Small intestine (tissue), 7 donors: ENCODE results near the gene ZNF197. TPM values are rescaled to one million over a fixed set of nuclear protein-coding genes. Genes with fewer than 3 reads are reported as not detected.
"Not testable (repeated sequence)": the region's sequence is repeated elsewhere in the genome, so short reads cannot be mapped to it uniquely, and the experiment has no call there.

Experiments used
- DNase-seq, 2 donors: peaks; one replicate each; pipeline versions ENCODE4 v3.0.0 to v3.0.0-alpha.2; 2013
- FAIRE-seq: peaks from 2 replicates; lab custom pipeline; 2012; peaks lifted over from hg19 to GRCh38; lab: Jason Lieb, UNC
- H3K27ac ChIP-seq, 3 donors: one replicate each; pipeline ENCODE4 v1.5.1; 2013; ENCODE audit warnings: low read length in 2 of 3, mild to moderate bottlenecking in 2 of 3, control low read depth in 1 of 3, inconsistent platforms in 1 of 3, low read depth in 1 of 3, moderate library complexity in 1 of 3
- H3K27me3 ChIP-seq, 3 donors: one replicate each; pipeline ENCODE4 v1.6.1; 2013; ENCODE audit warnings: low read length in 3 of 3, inconsistent platforms in 1 of 3; ENCODE audit not compliant: control insufficient read depth in 3 of 3, insufficient read depth in 3 of 3
- H3K36me3 ChIP-seq, 3 donors: one replicate each; pipeline ENCODE4 v1.6.1; 2013; ENCODE audit warnings: low read length in 3 of 3, inconsistent platforms in 1 of 3, low read depth in 1 of 3, mild to moderate bottlenecking in 1 of 3, moderate library complexity in 1 of 3; ENCODE audit not compliant: control insufficient read depth in 3 of 3, insufficient read depth in 2 of 3
- H3K4me1 ChIP-seq, 3 donors: one replicate each; pipeline ENCODE4 v1.6.1; 2013; ENCODE audit warnings: low read length in 2 of 3, inconsistent platforms in 1 of 3, low read depth in 1 of 3, mild to moderate bottlenecking in 1 of 3, moderate library complexity in 1 of 3; ENCODE audit not compliant: control insufficient read depth in 3 of 3, insufficient read depth in 2 of 3
- H3K4me3 ChIP-seq, 3 donors: one replicate each; pipeline ENCODE4 v1.5.1; 2013; ENCODE audit warnings: low read length in 3 of 3, control low read depth in 1 of 3, inconsistent platforms in 1 of 3, low read depth in 1 of 3, mild to moderate bottlenecking in 1 of 3, moderate library complexity in 1 of 3
- H3K9me3 ChIP-seq, 2 donors: one replicate each; pipeline ENCODE4 v1.6.1; 2013; ENCODE audit warnings: low read depth in 1 of 2, low read length in 1 of 2; ENCODE audit not compliant: control insufficient read depth in 2 of 2, insufficient read depth in 1 of 2
- WGBS, 3 donors: extraction: QIAGEN DNeasy Blood & Tissue Kit; methylation state at CpG; one replicate each; pipeline ENCODE4 v1.1.7; 2013; 5-methylcytosine and 5-hydroxymethylcytosine counted together
- polyA plus RNA-seq, 4 donors: library from polyadenylated mRNA; stranded (reverse) in 3 of 4; unstranded in 1 of 4; fragments of 200-250 nt in 3 of 4; fragments of 120-200 nt in 1 of 4; gene quantifications; one replicate each; pipeline versions ENCODE4 v1.2.1 to v1.2.3, GENCODE V29; 2013
- donor health status: healthy with polysubstance abuse.
- donor health status: control.
- donor health status: control.
- donor health status: Bipolar disorder and iron deficiency.
- donor health status: healthy.

ZNF197 gene
- polyA plus RNA-seq, 4 donors, result 5.7 to 23.0 (median 7.6) TPM

- H3K4me1 ChIP-seq, result no peaks in the 10 kb centered on the region
- H3K36me3 ChIP-seq, result no peaks in the 10 kb centered on the region
- no peaks in the 10 kb centered on the region for H3K9me3 ChIP-seq
- WGBS, 3 donors, result 86 to 96% (median 96%) methylated on average over 4 of the region's 4 CpGs
- FAIRE-seq (no peak), DNase-seq (no peak)
- H3K27ac ChIP-seq, result no peak overlapping the region
- no peak overlapping the region for H3K4me3 ChIP-seq
- H3K27me3 ChIP-seq, result no peaks in the 10 kb centered on the region
Measured at GRCh38 chr3:44666346-44666745, 41.5 kb downstream of the ZNF197 start.

DNA sequence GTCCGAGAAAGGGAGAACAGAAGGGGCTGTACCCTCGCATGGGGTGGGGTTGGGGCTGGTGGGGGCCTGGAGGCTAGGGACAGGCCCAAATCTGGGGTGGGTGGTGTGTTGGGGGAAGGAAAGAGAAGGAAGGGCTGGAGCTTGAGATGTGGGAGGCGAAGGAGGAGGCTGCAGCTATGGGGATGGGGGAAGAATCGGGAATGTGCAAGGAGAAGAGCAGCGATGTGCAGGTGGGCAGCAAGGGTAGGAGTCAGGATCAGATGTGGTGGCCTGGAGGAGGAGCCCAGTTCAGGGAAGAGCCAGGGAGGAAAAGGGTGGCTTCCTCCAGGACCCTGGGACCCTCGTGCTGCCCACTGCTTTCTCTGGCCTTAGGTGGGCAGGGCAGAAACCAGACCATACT lies 44.9 kb downstream of the ZNF197 start:
- no peak overlapping the region for H3K27ac ChIP-seq
- peaks cover 0 to 8% of the 10 kb centered on the region in 2 donors for H3K9me3 ChIP-seq
- 84 to 89% (median 89%) methylated on average over 6 of the region's 6 CpGs for WGBS, 3 donors
- DNase-seq (no peak), FAIRE-seq (no peak)
- H3K27me3 ChIP-seq, result no peaks in the 10 kb centered on the region
- H3K4me3 ChIP-seq, result no peak overlapping the region
- no peaks in the 10 kb centered on the region for H3K36me3 ChIP-seq
- no peaks in the 10 kb centered on the region for H3K4me1 ChIP-seq

DNA sequence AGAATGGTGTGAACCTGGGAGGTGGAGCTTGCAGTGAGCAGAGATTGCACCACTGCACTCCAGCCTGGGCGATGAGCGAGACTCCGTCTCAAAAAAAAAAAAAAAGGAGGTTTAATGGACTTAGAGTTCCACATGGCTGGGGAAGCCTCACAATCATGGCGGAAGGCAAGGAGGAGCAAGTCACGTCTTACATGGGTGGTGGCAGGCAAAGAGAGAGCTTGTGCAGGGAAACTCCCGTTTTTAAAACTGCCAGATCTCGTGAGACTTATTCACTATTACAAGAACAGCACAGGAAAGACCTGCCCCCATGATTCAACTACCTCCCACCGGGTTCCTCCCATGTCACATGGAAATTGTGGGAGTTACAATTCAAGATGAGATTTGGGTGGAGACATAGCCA lies 48.6 kb downstream of the ZNF197 start:
- WGBS, 3 donors, result 85 to 93% (median 91%) methylated on average over 8 of the region's 8 CpGs
- peaks cover 0 to 12% of the 10 kb centered on the region in 2 donors for H3K9me3 ChIP-seq
- FAIRE-seq, result not testable (repeated sequence)

DNA sequence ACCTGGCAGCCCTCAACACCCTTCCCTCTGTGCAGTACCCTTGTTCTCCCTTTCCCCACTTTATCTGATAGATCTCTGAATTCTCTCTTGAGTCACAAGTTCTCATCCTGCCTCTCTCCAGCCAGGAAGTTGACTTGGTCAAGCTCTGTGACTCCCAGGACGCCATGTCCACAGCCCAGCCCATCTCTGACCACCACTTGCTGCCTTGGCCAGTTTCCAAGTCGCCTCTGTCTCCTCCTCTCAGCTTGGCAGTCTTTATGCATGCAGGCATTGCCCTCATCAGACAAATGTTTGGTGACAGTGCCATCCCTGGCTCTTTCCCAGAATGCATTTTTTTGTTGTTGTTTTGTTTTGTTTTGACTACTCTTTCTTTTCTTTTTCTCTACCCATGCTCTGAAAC lies 49.4 kb downstream of the ZNF197 start:
- peaks cover 0 to 15% of the 10 kb centered on the region in 2 donors for H3K9me3 ChIP-seq
- H3K27ac ChIP-seq, result no peak overlapping the region
- no peaks in the 10 kb centered on the region for H3K27me3 ChIP-seq
- no peak for DNase-seq
- peaks cover 0 to 6% (median 0%) of the 10 kb centered on the region in 3 donors for H3K36me3 ChIP-seq
- WGBS, 3 donors, result 57 to 64% (median 58%) methylated on average over 2 of the region's 2 CpGs
- no peaks in the 10 kb centered on the region for H3K4me1 ChIP-seq
- no peak for FAIRE-seq
- no peak overlapping the region for H3K4me3 ChIP-seq

More for the DNA sequence above, 48.6 kb downstream of the ZNF197 start:
- H3K27ac ChIP-seq, H3K4me1 ChIP-seq, H3K27me3 ChIP-seq, H3K36me3 ChIP-seq, DNase-seq, H3K4me3 ChIP-seq: not testable (repeated sequence)

DNA sequence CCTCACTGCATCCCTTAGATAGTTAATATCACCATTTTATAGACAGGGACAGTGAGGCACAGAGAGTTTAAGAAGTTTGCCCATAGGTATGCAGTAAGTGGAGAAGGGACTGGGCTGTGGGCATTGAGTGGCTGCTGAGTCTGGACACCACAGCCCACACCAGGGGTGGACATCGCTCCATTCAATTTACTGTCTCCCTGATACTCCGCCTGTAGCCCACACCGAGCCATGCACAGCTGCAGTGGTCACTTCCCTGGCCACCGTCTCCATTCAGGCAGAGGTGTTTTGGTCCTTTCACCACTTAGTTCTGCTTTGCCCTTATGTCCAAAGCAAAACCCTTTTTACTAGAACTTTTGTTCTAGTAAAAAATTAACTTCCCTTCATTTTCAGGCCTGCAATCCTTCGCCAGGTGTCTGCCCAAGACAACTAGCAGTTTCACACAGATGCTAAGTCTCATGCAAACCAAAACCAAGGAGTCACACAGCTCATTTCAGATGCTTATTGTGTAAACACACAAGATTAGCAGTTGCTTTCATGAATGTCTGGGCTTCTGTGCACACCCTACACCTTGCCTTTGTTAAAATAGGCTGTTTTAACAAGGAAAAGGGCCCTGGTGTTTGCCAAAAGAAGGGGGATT lies 53.8 kb downstream of the ZNF197 start:
- DNase-seq, result no peak
- Histone ChIP-seq H3K9me3 (peaks cover 0 to 32% of the 10 kb centered on the region in 2 donors), H3K27me3 (no peaks in the 10 kb centered on the region), H3K4me3 (no peak overlapping the region), H3K4me1 (no peaks in the 10 kb centered on the region), H3K36me3 (peaks cover 0 to 6% (median 0%) of the 10 kb centered on the region in 3 donors), H3K27ac (no peak overlapping the region)
- FAIRE-seq, result no peak
- 91 to 92% (median 92%) methylated on average over 5 of the region's 5 CpGs for WGBS, 3 donors

DNA sequence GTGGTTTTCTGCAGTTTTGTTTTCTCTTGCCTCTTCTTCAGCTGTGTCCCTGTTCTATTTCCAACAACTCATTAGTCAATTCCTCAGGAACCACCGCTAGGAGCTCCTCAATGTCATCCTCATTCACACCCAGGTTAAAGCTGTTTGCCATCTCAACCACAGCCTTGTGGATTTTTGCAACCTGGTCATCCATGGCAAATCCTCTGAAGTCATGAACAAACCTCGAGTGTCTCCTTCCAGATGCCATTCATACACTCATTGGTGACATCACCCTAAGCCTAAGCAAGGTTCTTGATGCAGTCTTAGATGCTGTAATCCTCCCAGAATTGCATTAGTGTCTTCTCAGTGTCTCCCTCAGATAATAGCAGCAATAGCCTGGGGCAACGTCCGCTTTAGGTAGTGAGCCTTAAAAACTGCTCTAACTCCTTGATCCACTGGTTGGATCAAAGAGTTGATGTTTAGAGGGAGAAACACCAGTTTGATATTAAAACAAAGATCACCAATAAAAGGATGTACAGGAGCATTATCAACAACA lies 56.2 kb downstream of the ZNF197 start:
- Histone ChIP-seq H3K27ac (no peak overlapping the region), H3K36me3 (no peaks in the 10 kb centered on the region), H3K9me3 (peaks cover 0 to 36% of the 10 kb centered on the region in 2 donors), H3K4me3 (no peak overlapping the region), H3K27me3 (no peaks in the 10 kb centered on the region), H3K4me1 (no peaks in the 10 kb centered on the region)
- DNase-seq (no peak), FAIRE-seq (no peak)
- WGBS, 3 donors, result 92 to 97% (median 93%) methylated on average over 4 of the region's 4 CpGs

DNA sequence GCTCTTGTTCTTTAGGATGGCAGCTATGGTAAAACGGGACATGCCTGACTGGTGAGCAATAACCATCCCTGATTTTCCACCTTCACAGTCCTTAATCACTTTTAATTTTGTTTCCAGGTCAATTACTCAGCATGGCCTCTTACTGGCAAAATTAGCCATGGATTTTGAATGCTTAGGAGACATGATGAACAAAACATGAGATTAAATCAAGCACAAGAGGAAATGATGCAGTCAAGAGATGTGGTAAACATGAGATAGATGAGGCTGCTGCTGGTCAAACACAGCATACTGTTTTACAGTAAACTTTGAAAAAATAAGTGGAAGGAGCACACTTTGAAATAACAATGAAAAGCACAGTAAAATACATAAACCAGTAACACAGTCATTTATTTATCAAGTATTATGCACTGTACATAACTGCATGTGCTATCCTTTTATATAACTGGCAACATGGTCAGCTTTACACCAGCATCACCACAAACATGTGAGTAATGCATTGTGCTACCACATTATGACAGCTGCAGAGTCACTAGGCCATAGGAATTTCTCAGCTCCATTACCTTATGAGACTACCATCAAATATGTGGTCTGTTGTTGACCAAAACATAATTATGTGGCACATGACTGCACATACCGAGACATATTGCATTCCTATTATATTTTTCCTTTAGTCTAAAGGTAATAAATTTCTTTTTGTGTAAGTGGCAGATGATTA lies 57.5 kb downstream of the ZNF197 start:
- no peak for DNase-seq
- H3K27me3 ChIP-seq, result no peaks in the 10 kb centered on the region
- H3K27ac ChIP-seq, result no peak overlapping the region
- H3K4me1 ChIP-seq, result no peaks in the 10 kb centered on the region
- no peak overlapping the region for H3K4me3 ChIP-seq
- no peak for FAIRE-seq
- WGBS, 3 donors, result 87 to 91% (median 88%) methylated on average over 2 of the region's 2 CpGs
- peaks cover 0 to 39% of the 10 kb centered on the region in 2 donors for H3K9me3 ChIP-seq
- H3K36me3 ChIP-seq, result no peaks in the 10 kb centered on the region

DNA sequence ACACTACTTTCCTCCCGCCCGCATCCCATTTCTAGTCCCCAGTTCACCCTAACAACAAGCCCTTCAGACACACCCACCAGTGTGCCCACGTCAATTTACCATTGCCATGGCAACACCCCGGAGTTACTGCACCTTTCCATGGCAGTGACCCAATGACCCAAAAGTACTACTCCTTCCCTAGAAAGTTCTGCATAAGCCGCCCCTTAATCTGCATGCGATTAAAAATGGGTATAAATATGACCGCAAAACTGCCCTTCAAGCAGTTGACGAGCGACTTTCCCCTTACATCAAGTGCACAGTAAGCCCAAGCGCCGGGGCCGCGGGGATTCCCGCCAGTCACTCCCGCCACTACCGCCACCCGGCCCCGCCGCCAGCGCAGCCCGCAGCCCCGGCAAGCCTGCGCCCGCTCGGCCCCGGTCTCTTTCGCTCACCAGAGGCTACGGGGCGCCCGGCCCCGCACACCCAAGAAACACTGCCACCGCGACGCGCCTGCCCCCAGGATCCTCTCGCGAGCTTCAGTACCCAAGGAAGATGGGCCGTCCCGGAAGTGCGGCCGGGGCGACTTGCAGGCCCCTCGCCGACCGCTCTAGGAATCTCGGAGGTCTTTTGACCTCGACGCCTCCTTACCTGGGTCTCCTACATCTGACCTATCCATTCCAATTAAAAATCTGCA lies 60.4 kb downstream of the ZNF197 start:
- H3K9me3 ChIP-seq, result peaks cover 0 to 33% of the 10 kb centered on the region in 2 donors
- FAIRE-seq (no peak), DNase-seq (peak; percentile 54 to 92)
- no peaks in the 10 kb centered on the region for H3K36me3 ChIP-seq
- no peak overlapping the region for H3K27ac ChIP-seq
- 2 to 8% (median 2%) methylated on average over 46 to 48 of the region's 48 CpGs for WGBS, 3 donors
- H3K4me3 ChIP-seq, result peak overlapping the region; percentile 57 to 72 (median 62)
- peaks cover 0 to 6% (median 0%) of the 10 kb centered on the region in 3 donors for H3K27me3 ChIP-seq
- no peaks in the 10 kb centered on the region for H3K4me1 ChIP-seq
